Activated naive CD8-positive, alpha-beta T cell (primary cell): Measurements from ENCODE around the gene HEMK1.

Experiments
- H3K27ac Mint-ChIP-seq: one replicate; pipeline ENCODE4 v1.8.0; 2021; ENCODE audit warnings: mixed read lengths
- H3K27me3 Mint-ChIP-seq: one replicate; pipeline ENCODE4 v1.8.0; 2021; ENCODE audit warnings: mixed read lengths
- H3K36me3 Mint-ChIP-seq: one replicate; pipeline ENCODE4 v1.8.0; 2021; ENCODE audit warnings: mixed read lengths
- H3K4me1 Mint-ChIP-seq: one replicate; pipeline ENCODE4 v1.8.0; 2021; ENCODE audit warnings: low read depth, mixed read lengths
- H3K4me3 Mint-ChIP-seq: one replicate; pipeline ENCODE4 v1.8.0; 2021; ENCODE audit warnings: mild to moderate bottlenecking, mixed read lengths
- H3K9me3 Mint-ChIP-seq: one replicate; pipeline ENCODE4 v1.8.0; 2021; ENCODE audit warnings: low read depth, mixed read lengths

Gene HEMK1

GRCh38 chr3:50637945-50638344, 68.6 kb downstream of the HEMK1 start:
- Mint-ChIP-seq H3K27me3 (no peaks in the 10 kb centered on the region), H3K27ac (peak overlapping the region; percentile 64), H3K36me3 (no peaks in the 10 kb centered on the region), H3K4me3 (no peak overlapping the region), H3K4me1 (peaks cover 51% of the 10 kb centered on the region), H3K9me3 (no peaks in the 10 kb centered on the region)

GRCh38 chr3:50639055-50639494, 69.8 kb downstream of the HEMK1 start:
- no peaks in the 10 kb centered on the region for H3K9me3 Mint-ChIP-seq
- no peak overlapping the region for H3K4me3 Mint-ChIP-seq
- H3K27ac Mint-ChIP-seq, result peak overlapping the region; percentile 78
- H3K4me1 Mint-ChIP-seq, result peaks cover 39% of the 10 kb centered on the region
- no peaks in the 10 kb centered on the region for H3K36me3 Mint-ChIP-seq
- no peaks in the 10 kb centered on the region for H3K27me3 Mint-ChIP-seq

- no peaks in the 10 kb centered on the region for H3K36me3 Mint-ChIP-seq
- H3K9me3 Mint-ChIP-seq, result no peaks in the 10 kb centered on the region
Measured at GRCh38 chr3:50642382-50642781, 73.1 kb downstream of the HEMK1 start.

GRCh38 chr3:50644561-50644960, 75.2 kb downstream of the HEMK1 start:
- peaks cover 3% of the 10 kb centered on the region for H3K4me1 Mint-ChIP-seq
- no peaks in the 10 kb centered on the region for H3K27me3 Mint-ChIP-seq
- H3K36me3 Mint-ChIP-seq, result no peaks in the 10 kb centered on the region
- H3K9me3 Mint-ChIP-seq, result no peaks in the 10 kb centered on the region
- no peak overlapping the region for H3K4me3 Mint-ChIP-seq
- H3K27ac Mint-ChIP-seq, result no peak overlapping the region

More at GRCh38 chr3:50642382-50642781, 73.1 kb downstream of the HEMK1 start:
- H3K4me1 Mint-ChIP-seq, result peaks cover 16% of the 10 kb centered on the region
- no peak overlapping the region for H3K4me3 Mint-ChIP-seq
- no peaks in the 10 kb centered on the region for H3K27me3 Mint-ChIP-seq
- H3K27ac Mint-ChIP-seq, result peak overlapping the region; percentile 6

- Mint-ChIP-seq H3K27ac (no peak overlapping the region), H3K4me1 (no peaks in the 10 kb centered on the region), H3K4me3 (no peak overlapping the region), H3K9me3 (no peaks in the 10 kb centered on the region), H3K27me3 (no peaks in the 10 kb centered on the region), H3K36me3 (no peaks in the 10 kb centered on the region)
Measured at GRCh38 chr3:50645378-50645777, 76.1 kb downstream of the HEMK1 start.
